ENCODE data around the gene AUTS2.
"Not testable (repeated sequence)": the region's sequence is repeated elsewhere in the genome, so short reads cannot be mapped to it uniquely, and the experiment has no call there.

The AUTS2 gene

DNA sequence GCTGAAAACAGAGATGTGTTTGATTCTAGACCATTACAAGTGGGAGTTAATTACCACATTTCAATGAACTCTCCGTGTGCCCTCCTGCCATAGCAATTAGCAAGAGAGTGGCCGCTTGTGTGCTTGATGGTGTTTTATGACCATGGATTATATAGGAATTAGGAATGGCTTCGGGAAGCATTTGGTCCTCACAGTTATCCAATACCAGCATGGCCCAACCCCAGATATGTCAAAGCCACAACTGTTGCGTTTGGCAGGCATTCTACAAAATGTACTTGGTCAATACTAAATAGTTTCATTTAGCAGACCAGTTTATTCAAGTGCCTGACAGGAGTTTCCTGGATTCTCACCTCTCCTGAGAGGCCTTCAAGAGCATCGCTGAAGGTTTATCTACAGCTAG is 1024.7 kb downstream of the AUTS2 start:
- DNase-seq (ENCODE audit: low read depth in 2 of 2): no peak

GRCh38 chr7:70624500-70625103 is 1026.3 kb downstream of the AUTS2 start:
- no peak for DNase-seq (ENCODE audit: low read depth in 2 of 2)

DNA sequence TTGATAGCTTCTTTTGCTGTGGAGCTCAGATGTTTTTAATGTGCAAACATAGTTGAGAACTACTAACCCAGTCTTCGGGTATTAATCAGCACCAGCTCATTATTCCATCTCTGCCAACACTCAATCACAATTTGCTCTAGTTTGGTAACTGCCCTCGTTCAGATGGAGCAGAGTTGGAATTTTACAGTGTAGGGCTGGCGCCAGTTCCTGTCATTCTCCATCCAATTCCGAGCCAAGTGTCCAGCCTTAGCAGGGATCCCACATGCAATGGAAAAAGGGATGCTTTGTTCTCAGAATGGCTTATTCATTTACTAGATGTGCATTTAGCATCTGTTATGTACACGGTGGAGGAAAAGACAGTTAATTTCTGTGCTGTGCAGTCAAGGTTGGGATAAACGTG is 1029.2 kb downstream of the AUTS2 start:
- no peak for DNase-seq (ENCODE audit: low read depth in 2 of 2)

GRCh38 chr7:70630440-70630817 is 1032.2 kb downstream of the AUTS2 start:
- DNase-seq (ENCODE audit: low read depth in 2 of 2): no peak

- DNase-seq (ENCODE audit: low read depth in 2 of 2): no peak
These were observed 1032.7 kb downstream of the AUTS2 start for GRCh38 chr7:70630818-70631457.

DNA sequence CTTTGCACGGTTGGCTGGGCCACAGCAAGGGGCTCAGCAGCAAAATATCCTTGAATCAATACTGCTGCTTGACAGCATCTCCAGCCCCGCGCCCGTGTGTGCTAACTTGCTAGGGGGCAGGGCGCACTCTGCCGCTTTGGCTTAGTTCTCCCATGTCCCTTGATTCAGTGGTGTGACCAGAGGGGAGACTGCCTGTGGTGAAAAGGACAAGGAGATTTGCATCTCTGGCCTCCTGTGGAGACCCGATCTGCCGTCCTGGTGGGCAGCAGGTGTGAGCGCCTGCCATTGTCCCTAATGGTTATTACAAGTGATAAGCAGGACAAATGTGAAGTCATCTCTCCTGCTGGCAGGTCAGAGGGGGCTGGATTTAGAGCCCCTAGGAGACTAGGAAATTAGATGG is 1033.4 kb downstream of the AUTS2 start:
- no peak for DNase-seq (ENCODE audit: low read depth in 2 of 2)

- DNase-seq (ENCODE audit: low read depth in 2 of 2): no peak
These were observed 1034.1 kb downstream of the AUTS2 start for GRCh38 chr7:70632400-70632799.

- no peak for DNase-seq (ENCODE audit: low read depth in 2 of 2)
These were observed 1035.8 kb downstream of the AUTS2 start for GRCh38 chr7:70634071-70634470.

GRCh38 chr7:70634610-70635068 is 1036.4 kb downstream of the AUTS2 start:
- DNase-seq (ENCODE audit: low read depth in 2 of 2): peak in 1 of 2 donors; percentile 7

DNA sequence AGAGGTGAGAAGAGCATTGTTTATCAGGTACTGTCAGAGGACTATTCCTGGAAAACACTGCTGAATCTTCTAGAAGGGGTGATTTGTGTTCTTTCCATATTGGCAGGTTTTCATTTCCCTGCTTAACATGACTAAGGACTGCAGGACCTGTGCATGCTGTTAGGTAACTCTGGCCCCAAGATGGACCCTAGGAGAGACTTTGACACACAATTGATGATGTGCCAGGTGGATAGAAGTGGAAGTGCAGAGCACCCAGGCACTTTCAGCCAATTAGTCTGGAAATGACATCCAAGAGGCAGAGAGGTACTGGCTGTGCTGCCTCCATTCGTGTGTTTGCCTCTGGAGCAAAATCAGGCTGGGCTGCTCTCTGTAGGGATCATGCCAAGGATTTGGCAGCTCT is 1037.4 kb downstream of the AUTS2 start:
- DNase-seq (ENCODE audit: low read depth in 2 of 2): no peak

GRCh38 chr7:70636169-70636568 is 1037.9 kb downstream of the AUTS2 start:
- no peak for DNase-seq (ENCODE audit: low read depth in 2 of 2)

DNA sequence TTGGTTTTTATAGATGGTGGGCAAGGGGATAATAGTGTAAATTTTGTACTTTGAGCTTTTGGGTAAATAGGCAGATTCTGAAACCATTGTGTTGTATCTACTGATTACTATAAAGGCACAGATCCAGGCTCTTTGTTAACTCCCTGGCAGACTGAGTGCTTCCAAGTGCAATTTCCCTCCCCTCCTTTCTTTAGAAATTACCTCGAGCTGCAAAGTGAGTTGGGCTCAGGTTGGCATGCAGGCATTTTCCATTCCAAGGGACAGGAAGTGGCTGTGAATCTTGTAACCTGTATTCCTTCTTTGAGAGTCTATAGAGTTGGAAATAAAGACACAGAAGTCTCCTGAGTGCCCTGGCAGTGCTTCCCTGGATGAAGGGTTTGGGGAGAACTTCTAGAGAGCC is 1039.5 kb downstream of the AUTS2 start:
- no peak for DNase-seq (ENCODE audit: low read depth in 2 of 2)

- DNase-seq (ENCODE audit: low read depth in 2 of 2): no peak
These were observed 1040.2 kb downstream of the AUTS2 start for GRCh38 chr7:70638158-70639107.

DNA sequence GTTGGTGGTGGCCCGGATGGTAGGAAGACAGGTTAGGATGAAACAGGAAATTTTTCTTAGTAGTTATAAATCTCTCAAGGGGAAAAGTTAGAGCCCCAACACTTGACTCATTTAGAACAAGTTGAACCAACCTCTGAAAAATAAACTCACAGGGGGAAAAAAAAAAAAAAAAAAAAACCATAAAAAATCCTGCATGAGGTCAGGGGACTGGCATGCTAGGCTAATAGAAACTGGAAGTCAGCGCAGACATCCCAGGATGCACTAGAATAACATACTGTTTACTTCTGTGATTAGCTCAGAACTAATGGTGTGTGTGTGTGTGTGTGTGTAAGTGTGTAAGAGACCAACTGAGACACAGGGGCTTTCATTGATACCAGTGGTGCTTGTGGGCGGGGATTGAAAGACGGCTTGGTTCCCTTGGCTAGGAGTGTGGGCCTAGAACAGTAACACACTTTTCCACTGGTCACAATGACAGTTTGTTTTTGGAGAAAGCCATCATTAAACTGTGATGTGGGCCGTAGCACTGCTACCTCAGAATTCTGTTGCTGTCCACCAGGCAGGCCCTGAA is 1042.1 kb downstream of the AUTS2 start:
- no peak for DNase-seq (ENCODE audit: low read depth in 2 of 2)

GRCh38 chr7:70641882-70642281 is 1043.6 kb downstream of the AUTS2 start:
- DNase-seq (ENCODE audit: low read depth in 2 of 2): no peak

DNA sequence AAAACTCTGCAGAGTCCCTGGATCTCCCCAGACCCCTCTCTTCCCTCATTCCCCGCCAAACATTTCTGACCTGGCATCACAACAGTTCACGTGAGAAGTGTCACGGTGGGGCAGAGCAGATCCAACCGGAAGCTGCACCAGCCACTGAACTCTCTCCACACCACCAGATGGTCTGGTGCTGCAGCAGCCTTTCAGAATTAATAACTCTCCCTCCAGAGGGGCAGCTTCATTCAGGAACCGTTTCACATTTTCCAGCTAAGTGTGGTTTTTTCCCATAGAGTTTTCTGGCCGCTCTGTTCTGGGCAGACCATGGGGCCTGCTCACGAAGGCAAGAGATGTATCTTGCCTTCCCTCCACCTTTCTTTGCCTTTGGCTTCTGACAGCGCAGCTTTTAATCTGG is 1047.0 kb downstream of the AUTS2 start:
- DNase-seq (ENCODE audit: low read depth in 2 of 2): no peak

GRCh38 chr7:70645876-70646351 is 1047.6 kb downstream of the AUTS2 start:
- DNase-seq (ENCODE audit: low read depth in 2 of 2): no peak

- DNase-seq (ENCODE audit: low read depth in 2 of 2): no peak
These were observed 1048.4 kb downstream of the AUTS2 start for GRCh38 chr7:70646536-70647248.

DNA sequence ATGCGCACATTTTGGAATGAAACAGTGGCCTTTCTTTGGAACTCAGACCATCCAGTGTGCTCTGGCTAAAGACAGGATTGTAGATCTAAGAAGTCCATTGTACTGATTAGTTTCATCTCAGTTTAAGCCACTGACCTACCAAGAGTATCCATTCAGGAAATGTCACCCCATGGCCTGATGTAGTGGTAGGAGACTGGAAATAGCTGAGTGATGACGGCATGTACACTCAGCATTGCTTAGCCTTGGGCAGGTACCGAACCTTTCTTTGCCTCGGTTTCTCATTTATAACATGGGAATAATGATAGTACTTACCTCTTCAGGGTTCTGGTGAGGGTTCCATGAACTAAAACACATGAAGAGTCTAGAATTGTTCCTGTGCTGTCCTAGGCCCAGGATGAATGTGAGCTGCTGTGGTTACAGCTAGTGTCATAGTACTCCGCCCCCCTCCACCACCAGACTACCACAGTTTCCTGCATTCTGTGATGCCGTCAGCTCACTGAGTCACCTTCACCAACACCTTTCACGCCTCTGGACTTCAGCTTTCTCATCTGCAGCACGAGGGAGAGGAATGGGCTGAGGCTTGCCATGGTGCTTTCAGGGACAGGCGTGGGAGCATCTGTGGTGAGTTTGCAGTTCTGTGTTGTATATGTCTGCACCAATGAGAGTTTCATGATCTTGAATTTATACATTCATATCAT is 1049.7 kb downstream of the AUTS2 start:
- peak; percentile 70 to 81 for DNase-seq (ENCODE audit: low read depth in 2 of 2)

- DNase-seq (ENCODE audit: low read depth in 2 of 2): not testable (repeated sequence)
These were observed 1050.2 kb downstream of the AUTS2 start for GRCh38 chr7:70648499-70648861.

- no peak for DNase-seq (ENCODE audit: low read depth in 2 of 2)
These were observed 1051.0 kb downstream of the AUTS2 start for GRCh38 chr7:70649323-70649722.

Measured in stimulated activated CD8-positive, alpha-beta memory T cell treated with anti-CD3 and anti-CD28 coated beads, Interleukin-15, amount 100 ng/mL, for 4 hours (primary cell).